ENCODE data around the gene MLLT10. TPM values are rescaled to one million over a fixed set of nuclear protein-coding genes. Genes with fewer than 3 reads are reported as not detected.

The MLLT10 gene
- total RNA-seq, 1 experiment from 2014 or later, result 72.3 TPM

- no peak overlapping the region for H2AK5ac ChIP-seq (ENCODE audit: insufficient read length, low read length)
- no peaks in the 10 kb centered on the region; the same call in 1 of the 2 replicates for H3K79me2 ChIP-seq (ENCODE audit: insufficient read depth, low read length)
- no peak overlapping the region for H4K8ac ChIP-seq (replicated peaks; ENCODE audit: insufficient read length, low read depth, low read length)
- H3K36me3 Mint-ChIP-seq (ENCODE audit: insufficient read depth in 1 of 3, low read depth in 3 of 3), result peaks cover 0 to 4% (median 0%) of the 10 kb centered on the region in 3 experiments; a peak in 1 of 7 replicates
- DNase-seq, result no peak
- H2BK15ac ChIP-seq (ENCODE audit: low read depth, low read length), result no peak overlapping the region
- H4K20me1 ChIP-seq (ENCODE audit: control insufficient read depth, insufficient read depth, insufficient read length), result no peaks in the 10 kb centered on the region
- H3K27me3 ChIP-seq (ENCODE audit: insufficient read depth, low read length), result no peaks in the 10 kb centered on the region
- H3K14ac ChIP-seq (ENCODE audit: insufficient read depth, low read length), result no peak overlapping the region
- no peaks in the 10 kb centered on the region for H3K27me3 Mint-ChIP-seq (ENCODE audit: low read depth)
- no peak overlapping the region for H4K5ac ChIP-seq (ENCODE audit: insufficient read length, low read depth, low read length)
- no peaks in the 10 kb centered on the region for H3K23me2 ChIP-seq (ENCODE audit: insufficient read length, low read depth, low read length, poor library complexity, severe bottlenecking)
- H3K9ac ChIP-seq (ENCODE audit: extremely low read depth, insufficient read length, low read length), result no peak overlapping the region
- no peaks in the 10 kb centered on the region for H3K4me1 ChIP-seq (ENCODE audit: insufficient read depth, low read length)
- H3K23ac ChIP-seq (ENCODE audit: insufficient read length, low read depth, low read length), result no peak overlapping the region
- H2BK5ac ChIP-seq (ENCODE audit: insufficient read length, low read length), result no peak overlapping the region
- no peak for TF ChIP-seq CTCF (conservative IDR thresholded peaks at IDR 0.05)
- no peak overlapping the region for H3T11ph ChIP-seq (ENCODE audit: low read length)
- no peak overlapping the region for H3K4ac ChIP-seq (ENCODE audit: low read depth, low read length)
- H2BK12ac ChIP-seq (ENCODE audit: insufficient read length, low read depth, low read length), result no peak overlapping the region
- peak overlapping the region in 2 of 3 experiments; percentile 58 to 81; a peak in 4 of 7 replicates for H3K27ac Mint-ChIP-seq
- H3K18ac ChIP-seq (ENCODE audit: insufficient read length, low read depth, low read length), result no peak overlapping the region
- H2BK120ac ChIP-seq (ENCODE audit: low read depth, low read length, poor library complexity, severe bottlenecking), result no peak overlapping the region
- H3K79me1 ChIP-seq (ENCODE audit: insufficient read depth, low read depth, low read length, poor library complexity, severe bottlenecking), result peaks cover 6% of the 10 kb centered on the region
- WGBS (ENCODE audit: extremely low coverage, insufficient read length, low lambda C conversion rate), result no CpG with 5 or more reads among the region's 3 CpGs
- H4K91ac ChIP-seq (ENCODE audit: insufficient read length, low read depth, low read length), result no peak overlapping the region
- H2AFZ ChIP-seq (ENCODE audit: low read length), result no peak overlapping the region
- H3K4me1 Mint-ChIP-seq, result peaks cover 24 to 41% of the 10 kb centered on the region in 2 experiments
- H3K4me2 ChIP-seq (ENCODE audit: insufficient read depth, insufficient read length, low read length), result no peak overlapping the region
- no peak overlapping the region for H3K56ac ChIP-seq (ENCODE audit: insufficient read length, low read depth, low read length)
- no peaks in the 10 kb centered on the region for H3K9me3 Mint-ChIP-seq
- H2BK20ac ChIP-seq (ENCODE audit: low read depth, low read length, poor library complexity, severe bottlenecking), result no peak overlapping the region
- H3K9me3 ChIP-seq (ENCODE audit: control insufficient read depth, low read depth, low read length), result no peaks in the 10 kb centered on the region
- H3K27ac ChIP-seq (ENCODE audit: insufficient read length, low read depth, low read length), result no peak overlapping the region
- no peak overlapping the region for H3K4me3 Mint-ChIP-seq
These were observed 127.9 kb downstream of the MLLT10 start for GRCh38 chr10:21661935-21662334.
